Measurements from ENCODE around the gene STK31. TPM values are rescaled to one million over a fixed set of nuclear protein-coding genes. Genes with fewer than 3 reads are reported as not detected.

The STK31 gene
- total and polyA plus RNA-seq, 2 donors (not counting 3 experiments of a cell fraction or from before 2014, with no cell fraction given) = 0.44 TPM; not detected in 1

- dilution Hi-C loops (cut with MboI; ENCODE audit: extremely low pct_ligation_motif_present, low sequenced_read_pairs) (no loop called here), intact Hi-C loops (cut with micrococcal nuclease) (no loop called here)
- H4K20me1 ChIP-seq (replicated peaks; ENCODE audit: control insufficient read depth, extremely low read depth, insufficient read depth, low read length) = no peaks in the 10 kb centered on the region
- no peak overlapping the region for H3K4me2 ChIP-seq (ENCODE audit: insufficient read depth, low read length)
- H3K36me3 ChIP-seq (ENCODE audit: control insufficient read depth in 2 of 2, extremely low read depth in 1 of 2, insufficient read depth in 2 of 2, low read length in 2 of 2) = peaks cover 0 to 5% of the 10 kb centered on the region in 2 experiments
- CTCF ChIA-PET = interaction anchor here (1.8 to 2.1 kb wide), 2 partner anchors 9 to 16 kb away, joined by 5 to 8 read pairs; no protein-coding TSS in a partner anchor
- no peak overlapping the region for H3K4me3 ChIP-seq (replicated peaks in 1 of 3; ENCODE audit: insufficient read depth in 1 of 3, low read depth in 1 of 3, low read length in 3 of 3)
- H3K9me1 ChIP-seq (replicated peaks; ENCODE audit: control insufficient read depth, extremely low read depth, insufficient read depth, low read length) = no peaks in the 10 kb centered on the region
- no peak overlapping the region for H3K27ac ChIP-seq (ENCODE audit: insufficient read depth, low read depth, low read length)
- H3K4me1 ChIP-seq (ENCODE audit: control insufficient read depth, extremely low read depth, insufficient read depth, low read length) = no peaks in the 10 kb centered on the region
- no peaks in the 10 kb centered on the region for H3K9me3 ChIP-seq (replicated peaks; ENCODE audit: control insufficient read depth, insufficient read depth, low read length)
- TF ChIP-seq MYC (IDR thresholded peaks at IDR 0.05; ENCODE audit: low read depth, low read length) (no peak), EZH2 (IDR thresholded peaks at IDR 0.05; ENCODE audit: borderline replicate concordance, low read depth, low read length, severe bottlenecking) (no peak), MAX (IDR thresholded peaks at IDR 0.05; ENCODE audit: insufficient read depth, insufficient read length) (no peak), POLR2AphosphoS5 (IDR thresholded peaks at IDR 0.05; ENCODE audit: insufficient read depth, low read depth, low read length) (no peak), JUN (IDR thresholded peaks at IDR 0.05; ENCODE audit: borderline replicate concordance, insufficient read depth, insufficient read length, low read depth) (no peak), FOS (IDR thresholded peaks at IDR 0.05; ENCODE audit: borderline replicate concordance, insufficient read depth, low read length) (no peak), CTCF (IDR thresholded peaks at IDR 0.05; ENCODE audit: extremely low read depth in 1 of 2, insufficient read depth in 1 of 2, low read depth in 1 of 2, low read length in 2 of 2) (no peak), GATA2 (IDR thresholded peaks at IDR 0.05; ENCODE audit: insufficient read depth, insufficient read length, low read depth, low read length) (no peak), POLR2A (IDR thresholded peaks at IDR 0.05; ENCODE audit: low read depth, low read length) (no peak)
- no peaks in the 10 kb centered on the region for H3K79me2 ChIP-seq (ENCODE audit: control insufficient read depth, insufficient read depth, low read length)
- POLR2A ChIA-PET = no interaction called here
- FAIRE-seq (no peak), DNase-seq (ENCODE audit: low read depth, low spot score) (no peak)
- no TSS peak for BruUV-seq (replicated peaks)
- no peak overlapping the region for H3K9ac ChIP-seq (replicated peaks; ENCODE audit: extremely low read depth, insufficient read depth, low read length)
- H3K27me3 ChIP-seq (ENCODE audit: control insufficient read depth in 2 of 2, insufficient read depth in 2 of 2, low read length in 2 of 2) = no peaks in the 10 kb centered on the region
- H2AFZ ChIP-seq (ENCODE audit: low read depth, low read length) = no peak overlapping the region
These were observed 16.8 kb upstream of the STK31 start for GRCh38 chr7:23693224-23693623.
